Endothelial cell of umbilical vein (primary cell): Measurements from ENCODE around the gene DLX6. TPM values are rescaled to one million over a fixed set of nuclear protein-coding genes. Genes with fewer than 3 reads are reported as not detected.

ENCODE experiments used
- BruUV-seq: library from RNA; stranded (reverse); fragments of 400-500 nt; replicated peaks from 2 replicates; lab custom pipeline; 2021; lab: Mats Ljungman, UMichigan
- CTCF ChIA-PET: fragments of 300-600, 350-600 bp; sonication (Branson Sonifier 250); formaldehyde crosslinking; loops from one replicate; lab custom pipeline; 2021; ENCODE audit warnings: antibody characterized with exemption, inconsistent platforms; lab: Charles Lee
- POLR2A ChIA-PET: fragments of 300-600, 350-600 bp; sonication (Branson Sonifier 250); formaldehyde crosslinking; loops from one replicate; lab custom pipeline; 2021; ENCODE audit warnings: antibody characterized with exemption, inconsistent platforms; lab: Charles Lee
- DNase-seq: peaks from one replicate; pipeline ENCODE4 v3.0.0-alpha.2; 2011; ENCODE audit warnings: low read depth, low spot score
- FAIRE-seq: peaks from 2 replicates; lab custom pipeline; 2011; peaks lifted over from hg19 to GRCh38; lab: Jason Lieb, UNC
- H2AFZ ChIP-seq: 2 replicates; pipeline ENCODE4 v1.6.0; 2012; ENCODE audit warnings: low read depth, low read length, control low read depth, inconsistent platforms
- H3K27ac ChIP-seq: 2 replicates; pipeline ENCODE4 v1.5.1; 2011; ENCODE audit warnings: low read depth, mild to moderate bottlenecking, control low read depth, low read length, moderate library complexity; ENCODE audit not compliant: insufficient read depth
- H3K27me3 ChIP-seq, 2 experiments: 2 replicates each; pipeline versions ENCODE4 v1.6.0 to v1.6.1; 2011; ENCODE audit warnings: low read length in 2 of 2, mixed read lengths in 1 of 2; ENCODE audit not compliant: control insufficient read depth in 2 of 2, insufficient read depth in 2 of 2
- H3K36me3 ChIP-seq, 2 experiments: 2 replicates in 1 of 2; 3 replicates in 1 of 2; pipeline ENCODE4 v1.5.1; 2011; ENCODE audit warnings: low read length in 2 of 2, mild to moderate bottlenecking in 1 of 2, moderate library complexity in 1 of 2; ENCODE audit not compliant: control insufficient read depth in 2 of 2, insufficient read depth in 2 of 2; ENCODE audit errors: extremely low read depth in 1 of 2
- H3K4me1 ChIP-seq: 3 replicates; pipeline ENCODE4 v1.5.1; 2011; ENCODE audit warnings: mild to moderate bottlenecking, low read length; ENCODE audit not compliant: control insufficient read depth, insufficient read depth; ENCODE audit errors: extremely low read depth
- H3K4me2 ChIP-seq: 2 replicates; pipeline ENCODE4 v1.6.1; 2011; ENCODE audit warnings: low read length, control low read depth, mixed read lengths; ENCODE audit not compliant: insufficient read depth
- H3K4me3 ChIP-seq, 3 experiments: fragments of 200-600 bp in 1 of 3; sonication (generic), shearing (Covaris generic) in 1 of 3; replicated peaks in 1 of 3; 2 replicates each; pipeline ENCODE4 v1.5.1; 2011 to 2016; ENCODE audit warnings: control low read depth in 3 of 3, low read length in 3 of 3, mild to moderate bottlenecking in 2 of 3, inconsistent platforms in 1 of 3, low read depth in 1 of 3, moderate library complexity in 1 of 3; ENCODE audit not compliant: insufficient read depth in 1 of 3
- H3K79me2 ChIP-seq: 2 replicates; pipeline ENCODE4 v1.6.0; 2012; ENCODE audit warnings: low read length, inconsistent platforms; ENCODE audit not compliant: control insufficient read depth, insufficient read depth
- H3K9ac ChIP-seq: replicated peaks from 2 replicates; pipeline ENCODE3; 2011; ENCODE audit warnings: low read length, control low read depth; ENCODE audit not compliant: insufficient read depth; ENCODE audit errors: extremely low read depth
- H3K9me1 ChIP-seq: replicated peaks from 3 replicates; pipeline ENCODE4 v1.6.0; 2011; ENCODE audit warnings: mild to moderate bottlenecking, low read length; ENCODE audit not compliant: control insufficient read depth, insufficient read depth; ENCODE audit errors: extremely low read depth
- H3K9me3 ChIP-seq: replicated peaks from 2 replicates; pipeline ENCODE4 v1.5.1; 2012; ENCODE audit warnings: low read length, inconsistent platforms; ENCODE audit not compliant: control insufficient read depth, insufficient read depth
- H4K20me1 ChIP-seq: replicated peaks from 2 replicates; pipeline ENCODE3; 2011; ENCODE audit warnings: mild to moderate bottlenecking, low read length; ENCODE audit not compliant: control insufficient read depth, insufficient read depth; ENCODE audit errors: extremely low read depth
- EZH2 ChIP-seq: IDR thresholded peaks from 2 replicates; pipeline ENCODE4 v1.6.1; 2012; ENCODE audit warnings: borderline replicate concordance, low read depth, mild to moderate bottlenecking, moderate library complexity, low read length, inconsistent platforms; ENCODE audit not compliant: severe bottlenecking
- FOS ChIP-seq: IDR thresholded peaks from 2 replicates; pipeline ENCODE4 v1.6.1; 2011; ENCODE audit warnings: mild to moderate bottlenecking, low read length, moderate library complexity, borderline replicate concordance; ENCODE audit not compliant: insufficient read depth
- GATA2 ChIP-seq: IDR thresholded peaks from 2 replicates; pipeline ENCODE4 v1.7.0; 2011; ENCODE audit warnings: low read depth, mild to moderate bottlenecking, moderate library complexity, mixed read lengths, low read length; ENCODE audit not compliant: insufficient read length, insufficient read depth
- JUN ChIP-seq: IDR thresholded peaks from 2 replicates; pipeline ENCODE4 v1.6.1; 2011; ENCODE audit warnings: borderline replicate concordance, low read depth; ENCODE audit not compliant: insufficient read length, insufficient read depth
- POLR2A ChIP-seq: IDR thresholded peaks from 2 replicates; pipeline ENCODE4 v1.6.1; 2012; ENCODE audit warnings: low read depth, mild to moderate bottlenecking, control low read depth, low read length
- POLR2AphosphoS5 ChIP-seq: IDR thresholded peaks from 2 replicates; pipeline ENCODE4 v1.6.1; 2012; ENCODE audit warnings: low read depth, mild to moderate bottlenecking, control low read depth, low read length, moderate library complexity; ENCODE audit not compliant: insufficient read depth
- dilution Hi-C: fragments of 300-500 bp; cut with MboI; formaldehyde crosslinking; loops from one replicate; pipeline ENCODE4 v1.15.0; 2019; ENCODE audit warnings: low sequenced_read_pairs; ENCODE audit not compliant: extremely low pct_ligation_motif_present
- intact Hi-C: fragments of 100-400 bp; cut with micrococcal nuclease; formaldehyde crosslinking; loops from one replicate; pipeline ENCODE4 v1.10.0; 2022
- polyA plus RNA-seq, 4 experiments: library from polyadenylated mRNA; depleted of rRNA in 3 of 4; stranded (reverse) in 3 of 4; unstranded in 1 of 4; fragments of >200 nt; gene quantifications; 2 replicates each; pipeline versions ENCODE4 v1.2.1 to v1.2.3, GENCODE V29; 2011 to 2012; ENCODE audit warnings: missing spikeins in 1 of 4
- total RNA-seq: library from RNA; stranded (reverse); gene quantifications from 2 replicates; pipeline ENCODE4 v1.2.3, GENCODE V29; 2021
- TF ChIP-seq, protein P1 (sequence below): IDR thresholded peaks from 2 replicates; pipeline ENCODE4 v1.6.1; 2011; ENCODE audit not compliant: insufficient read depth, insufficient read length

DLX6 gene
- total and polyA plus RNA-seq, 2 donors (not counting 3 experiments of a cell fraction or from before 2014, with no cell fraction given) = not detected

DNA sequence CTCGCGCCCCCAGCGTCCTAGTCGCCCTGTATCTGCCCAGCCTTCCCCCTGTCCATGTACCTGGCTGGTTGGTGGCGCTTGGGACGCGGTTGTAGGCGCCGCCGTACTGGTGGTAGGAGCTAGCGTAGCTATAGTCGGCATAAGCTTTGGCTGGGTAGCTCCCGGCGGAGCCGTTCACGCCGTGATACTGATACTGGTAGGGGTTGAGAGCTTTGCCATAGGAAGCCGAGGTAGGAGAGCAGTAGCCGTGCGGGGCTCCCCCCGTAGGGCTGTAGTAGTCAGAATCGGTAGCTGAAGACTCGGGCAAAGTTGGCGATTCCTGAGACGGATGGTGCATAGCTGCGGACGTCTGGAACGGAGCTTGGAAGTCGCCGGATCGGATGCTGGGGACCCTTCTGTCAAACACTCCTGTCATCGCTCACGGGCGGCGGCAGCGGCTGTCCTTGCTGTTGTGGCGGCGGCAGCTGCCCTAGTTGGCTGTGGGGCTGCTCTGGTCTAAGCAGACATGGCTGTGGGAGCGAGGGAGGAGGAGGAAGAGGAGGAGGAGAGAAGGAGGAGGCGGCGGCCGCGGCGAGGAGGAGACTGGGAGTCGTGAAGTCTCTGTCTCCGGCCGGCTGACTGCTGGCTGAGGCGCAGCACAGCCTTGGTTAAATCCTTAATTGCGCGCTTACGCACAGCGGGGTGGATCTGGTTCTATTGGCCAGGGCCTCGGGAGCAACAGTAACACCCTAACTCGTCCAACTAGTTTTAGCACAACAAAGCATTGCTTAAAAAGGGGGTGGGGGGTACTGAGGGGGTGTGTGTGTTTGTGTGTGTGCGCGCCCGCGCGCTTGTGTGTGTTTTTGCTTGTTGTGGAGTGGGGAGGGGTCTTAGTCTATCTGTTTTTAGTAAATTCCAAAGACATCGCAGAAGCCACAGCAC, 19.1 kb downstream of the DLX6 start, which contains the start of gene DLX5:
Gene DLX5 (minus strand): TSS at position 623 of the 921 bp plus-strand sequence. CDS start 208 bp downstream, at position 415.
- Histone ChIP-seq H4K20me1 (no peaks in the 10 kb centered on the region), H3K4me2 (no peak within 1 kb of the TSS), H3K9ac (no peak within 1 kb of the TSS), H3K79me2 (no peaks in the 10 kb centered on the region), H2AFZ (no peak within 1 kb of the TSS), H3K36me3 (no peaks in the 10 kb centered on the region), H3K9me1 (no peaks in the 10 kb centered on the region), H3K27ac (no peak within 1 kb of the TSS), H3K4me3 (no peak within 1 kb of the TSS), H3K9me3 (no peaks in the 10 kb centered on the region), H3K27me3 (peaks cover 82 to 87% of the 10 kb centered on the region in 2 experiments), H3K4me1 (peaks cover 4% of the 10 kb centered on the region)
- POLR2A ChIA-PET = no interaction called here
- dilution Hi-C loops = no loop called here
- TF ChIP-seq, protein P1, sequence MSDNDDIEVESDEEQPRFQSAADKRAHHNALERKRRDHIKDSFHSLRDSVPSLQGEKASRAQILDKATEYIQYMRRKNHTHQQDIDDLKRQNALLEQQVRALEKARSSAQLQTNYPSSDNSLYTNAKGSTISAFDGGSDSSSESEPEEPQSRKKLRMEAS = no peak
- no peak for TF ChIP-seq POLR2A
- no peak for TF ChIP-seq GATA2
- no peak for TF ChIP-seq EZH2
- FAIRE-seq (no peak), DNase-seq (no peak)
- no TSS peak for BruUV-seq
- CTCF ChIA-PET = interaction anchor here (0.8 to 1.6 kb wide), 3 partner anchors 25 to 1109 kb away, joined by 3 read pairs; no protein-coding TSS in a partner anchor
- intact Hi-C loops = loop anchor here (10.0 kb wide), 1 partner anchor 350 kb away; no protein-coding TSS in a partner anchor

DNA sequence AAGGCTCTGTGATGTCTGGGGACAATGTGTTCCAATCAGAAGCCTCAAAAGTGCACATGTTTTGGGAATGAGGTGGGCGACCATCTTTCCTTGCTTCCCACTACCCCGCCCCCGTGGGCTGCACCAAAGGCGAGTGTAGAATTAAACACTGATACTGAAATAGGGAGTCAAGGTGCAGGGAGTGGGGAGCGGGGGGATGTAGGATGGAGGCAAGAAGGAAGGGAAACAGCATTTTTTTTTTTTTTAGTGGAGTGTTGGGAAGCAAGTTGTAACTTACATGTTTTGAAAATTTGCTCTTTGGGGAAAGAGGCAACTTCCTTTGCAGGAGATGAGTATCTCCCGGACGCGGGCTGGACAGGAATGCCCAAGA, 19.8 kb downstream of the DLX6 start:
- intact Hi-C loops = loop anchor here (10.0 kb wide), 1 partner anchor 350 kb away; no protein-coding TSS in a partner anchor
- no peaks in the 10 kb centered on the region for H3K36me3 ChIP-seq
- no peak for DNase-seq
- CTCF ChIA-PET = interaction anchor here (2.9 to 5.9 kb wide), 3 partner anchors 9 to 1109 kb away, joined by 48 to 211 read pairs (median 125); no protein-coding TSS in a partner anchor
- H3K9me1 ChIP-seq = no peaks in the 10 kb centered on the region
- H3K4me3 ChIP-seq = no peak overlapping the region
- no peak overlapping the region for H2AFZ ChIP-seq
- no peak overlapping the region for H3K4me2 ChIP-seq
- no peaks in the 10 kb centered on the region for H3K9me3 ChIP-seq
- no peak overlapping the region for H3K27ac ChIP-seq
- H3K9ac ChIP-seq = no peak overlapping the region
- no TSS peak for BruUV-seq
- H3K4me1 ChIP-seq = peaks cover 4% of the 10 kb centered on the region
- dilution Hi-C loops = no loop called here
- no peaks in the 10 kb centered on the region for H3K79me2 ChIP-seq
- H4K20me1 ChIP-seq = no peaks in the 10 kb centered on the region
- H3K27me3 ChIP-seq = peaks cover 75 to 87% of the 10 kb centered on the region in 2 experiments
- TF ChIP-seq FOS = no peak
- TF ChIP-seq GATA2 = no peak
- no peak for TF ChIP-seq JUN
- TF ChIP-seq POLR2AphosphoS5 = no peak
- POLR2A ChIA-PET = no interaction called here
- FAIRE-seq = no peak
